Astrocyte of the cerebellum (primary cell): ENCODE measurements around the gene MRC1.

Experiments
- DNase-seq: peaks from one replicate; pipeline ENCODE4 v3.0.0-alpha.2; 2011; ENCODE audit warnings: low read depth
- H3K4me3 ChIP-seq: 2 replicates; pipeline ENCODE4 v1.5.1; 2011; ENCODE audit warnings: mild to moderate bottlenecking, low read depth, low read length, moderate library complexity
- in situ Hi-C: cut with HindIII; loops from 2 replicates; pipeline ENCODE4 v1.10.0; 2017; ENCODE audit warnings: low sequenced_read_pairs
- TF ChIP-seq, protein P1 (sequence below): IDR thresholded peaks from 2 replicates; pipeline ENCODE4 v1.5.1; 2012; ENCODE audit warnings: low read length, low read depth, moderate library complexity, mild to moderate bottlenecking; ENCODE audit errors: missing control alignments

MRC1 gene

DNA sequence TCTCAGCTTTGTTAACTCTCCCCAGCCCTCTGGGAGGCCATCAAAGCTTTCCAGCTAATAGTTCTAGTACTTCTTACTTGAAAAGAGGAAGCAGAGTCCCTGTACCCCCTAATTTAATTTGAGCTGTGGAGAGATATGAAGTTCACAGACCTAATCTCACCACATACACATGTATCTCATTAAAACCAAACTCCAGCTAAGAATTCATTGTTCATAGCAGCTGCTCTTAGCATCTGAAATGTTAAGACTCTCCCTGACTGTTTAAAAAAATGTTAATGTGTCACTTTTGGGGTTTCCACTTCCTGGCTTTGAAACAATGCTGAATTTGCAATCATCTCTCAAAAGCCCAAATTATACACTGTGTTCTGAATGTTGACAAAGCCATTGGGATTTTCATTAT is 16.2 kb upstream of the MRC1 start:
- DNase-seq: no peak
- H3K4me3 ChIP-seq: no peak overlapping the region
- in situ Hi-C loops: no loop called here
- TF ChIP-seq, protein P1, sequence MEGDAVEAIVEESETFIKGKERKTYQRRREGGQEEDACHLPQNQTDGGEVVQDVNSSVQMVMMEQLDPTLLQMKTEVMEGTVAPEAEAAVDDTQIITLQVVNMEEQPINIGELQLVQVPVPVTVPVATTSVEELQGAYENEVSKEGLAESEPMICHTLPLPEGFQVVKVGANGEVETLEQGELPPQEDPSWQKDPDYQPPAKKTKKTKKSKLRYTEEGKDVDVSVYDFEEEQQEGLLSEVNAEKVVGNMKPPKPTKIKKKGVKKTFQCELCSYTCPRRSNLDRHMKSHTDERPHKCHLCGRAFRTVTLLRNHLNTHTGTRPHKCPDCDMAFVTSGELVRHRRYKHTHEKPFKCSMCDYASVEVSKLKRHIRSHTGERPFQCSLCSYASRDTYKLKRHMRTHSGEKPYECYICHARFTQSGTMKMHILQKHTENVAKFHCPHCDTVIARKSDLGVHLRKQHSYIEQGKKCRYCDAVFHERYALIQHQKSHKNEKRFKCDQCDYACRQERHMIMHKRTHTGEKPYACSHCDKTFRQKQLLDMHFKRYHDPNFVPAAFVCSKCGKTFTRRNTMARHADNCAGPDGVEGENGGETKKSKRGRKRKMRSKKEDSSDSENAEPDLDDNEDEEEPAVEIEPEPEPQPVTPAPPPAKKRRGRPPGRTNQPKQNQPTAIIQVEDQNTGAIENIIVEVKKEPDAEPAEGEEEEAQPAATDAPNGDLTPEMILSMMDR: no peak

DNA sequence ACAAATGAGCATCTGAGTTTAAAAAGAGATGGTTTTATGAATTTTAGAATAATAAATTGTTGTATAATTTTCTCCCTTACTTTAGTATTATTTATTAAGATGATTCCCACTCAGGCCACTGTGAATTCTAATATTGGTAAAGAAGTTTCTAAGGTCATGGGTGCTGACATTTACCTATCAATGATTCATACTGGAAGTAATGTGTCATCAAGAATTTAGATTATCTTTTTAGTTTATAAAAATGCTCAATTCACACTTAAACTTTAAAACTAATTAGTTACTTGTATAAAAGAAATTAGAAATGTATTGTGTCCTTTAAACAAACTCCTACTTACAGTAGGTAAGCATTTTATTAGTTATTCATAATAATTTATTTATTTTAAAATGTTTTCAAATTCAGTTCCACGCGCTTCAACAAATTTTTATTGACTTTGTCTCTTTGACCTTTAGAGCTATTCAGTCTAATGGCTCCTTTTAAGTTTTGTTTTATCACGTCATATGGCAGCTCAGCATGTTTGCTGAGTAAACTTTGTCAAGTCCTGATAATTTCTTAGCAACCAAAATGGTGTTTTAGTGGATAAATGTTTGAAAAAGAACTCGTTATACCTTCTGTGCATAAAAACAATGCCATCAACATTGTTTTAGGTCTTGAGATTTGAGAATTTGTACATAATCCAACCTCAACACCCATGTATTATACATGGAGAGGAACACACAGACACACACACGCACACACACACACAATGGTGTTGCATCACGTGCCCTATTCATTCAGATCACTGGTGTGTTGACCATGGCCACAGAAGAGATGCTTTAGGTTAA is 15.1 kb upstream of the MRC1 start:
- no peak overlapping the region for H3K4me3 ChIP-seq
- TF ChIP-seq, protein P1: no peak
- no peak for DNase-seq
- in situ Hi-C loops: no loop called here

DNA sequence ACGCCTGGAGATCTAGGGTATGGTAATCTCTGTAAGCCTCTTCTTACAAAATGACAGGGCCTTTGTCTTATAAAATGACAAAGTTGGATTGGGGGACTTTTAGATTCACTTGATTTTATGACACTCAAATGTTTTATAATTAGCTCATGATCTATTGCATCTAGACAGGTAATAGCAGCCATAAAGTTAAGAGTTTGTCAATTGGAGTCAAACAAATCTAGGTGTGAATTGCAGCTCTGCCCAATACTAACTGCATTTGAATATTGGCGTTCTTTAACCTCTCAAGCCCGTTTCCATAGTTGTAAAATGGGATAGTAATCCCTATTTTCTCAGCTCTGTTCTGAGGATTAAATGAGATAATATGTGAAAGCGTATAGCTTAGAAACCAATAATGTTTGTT is 14.1 kb upstream of the MRC1 start:
- DNase-seq: no peak
- in situ Hi-C loops: loop anchor here (5.0 kb wide), 1 partner anchor 58 kb away; no protein-coding TSS in a partner anchor
- H3K4me3 ChIP-seq: no peak overlapping the region
- TF ChIP-seq, protein P1: no peak

DNA sequence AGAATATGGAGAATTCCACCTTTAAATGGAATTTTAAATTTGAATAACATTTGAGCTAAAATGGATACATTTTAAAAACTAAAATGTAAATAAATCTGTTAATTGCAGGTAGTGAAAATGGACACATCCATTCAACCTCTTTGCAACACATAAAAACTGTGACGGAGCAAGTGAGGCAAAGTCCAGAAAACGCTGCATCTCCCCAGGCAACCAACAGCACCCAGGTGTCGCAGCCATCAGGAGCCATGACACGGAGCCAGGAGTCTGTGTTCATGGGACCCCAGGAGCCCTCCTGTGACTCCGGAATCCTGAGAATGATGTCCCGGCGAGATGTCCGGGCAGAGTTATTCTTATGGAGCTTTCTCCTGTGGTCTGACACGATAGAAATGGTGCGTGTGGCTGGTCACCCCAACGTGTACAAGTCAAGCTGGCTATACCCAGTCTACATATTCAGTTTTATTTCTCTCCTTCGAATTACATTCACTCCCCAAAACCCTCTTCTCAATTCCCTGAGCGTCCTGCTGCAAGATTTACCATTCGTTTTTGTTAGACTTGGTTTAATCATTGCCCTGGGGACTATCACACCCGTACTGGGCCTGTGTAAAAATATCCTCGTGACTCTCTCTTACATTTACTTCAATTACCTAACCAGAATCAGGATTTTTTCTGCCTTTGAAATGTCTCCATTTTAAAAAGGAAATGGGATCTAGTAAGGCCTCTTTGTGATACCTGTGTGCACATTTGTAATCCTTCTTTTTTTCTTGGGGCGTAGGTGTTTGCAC is 13.1 kb upstream of the MRC1 start:
- H3K4me3 ChIP-seq: no peak overlapping the region
- DNase-seq: no peak
- TF ChIP-seq, protein P1: no peak
- in situ Hi-C loops: loop anchor here (5.0 kb wide), 1 partner anchor 59 kb away; no protein-coding TSS in a partner anchor

DNA sequence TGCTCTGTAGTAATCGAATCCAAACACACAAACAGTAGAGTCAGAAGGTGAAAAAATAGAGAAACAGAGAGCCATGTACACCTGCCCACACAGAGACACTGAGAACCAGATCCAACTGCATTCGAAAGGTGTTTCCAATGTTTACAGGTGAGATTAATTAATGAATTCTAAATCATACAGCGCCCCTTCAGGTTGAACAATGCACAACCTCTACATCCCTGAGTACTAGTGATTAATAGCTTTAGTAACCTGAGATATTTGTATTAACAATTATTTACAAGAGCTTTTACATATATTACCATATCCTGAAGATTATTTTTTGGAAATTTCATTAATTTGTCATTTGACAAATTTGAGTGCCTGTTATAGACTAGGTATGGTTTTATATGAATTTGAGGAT is 7.6 kb upstream of the MRC1 start:
- DNase-seq: no peak
- in situ Hi-C loops: no loop called here

DNA sequence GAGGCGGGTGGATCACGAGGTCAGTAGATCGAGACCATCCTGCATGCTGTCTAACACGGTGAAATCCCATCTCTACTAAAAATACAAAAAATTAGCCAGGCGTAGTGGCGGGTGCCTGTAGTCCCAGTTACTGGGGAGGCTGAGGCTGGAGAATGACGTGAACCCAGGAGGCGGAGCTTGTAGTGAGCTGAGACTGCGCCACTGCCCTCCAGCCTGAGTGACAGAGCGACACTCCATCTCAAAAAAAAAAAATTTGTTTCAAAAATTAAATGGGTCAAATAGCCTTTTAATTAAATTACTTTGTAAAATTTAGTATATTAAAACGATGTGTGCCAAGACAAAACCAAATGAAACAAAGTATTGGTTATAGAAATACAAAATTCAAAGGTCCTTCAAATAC is 6.8 kb upstream of the MRC1 start:
- no peak overlapping the region for H3K4me3 ChIP-seq
- in situ Hi-C loops: no loop called here
- TF ChIP-seq, protein P1: no peak
- DNase-seq: no peak

More for the DNA sequence above, 7.6 kb upstream of the MRC1 start:
- TF ChIP-seq, protein P1: no peak
- H3K4me3 ChIP-seq: no peak overlapping the region
